GM12872 (cell line): ENCODE data around the gene PPA1.

Experiments
- TF ChIP-seq, protein P1 (sequence below): IDR thresholded peaks from 3 replicates; pipeline ENCODE4 v1.5.1; 2011; ENCODE audit warnings: low read depth, mild to moderate bottlenecking, low read length, moderate library complexity; ENCODE audit not compliant: insufficient read depth

The PPA1 gene

GRCh38 chr10:70250961-70251680, 17.9 kb upstream of the PPA1 start:
- TF ChIP-seq, protein P1, sequence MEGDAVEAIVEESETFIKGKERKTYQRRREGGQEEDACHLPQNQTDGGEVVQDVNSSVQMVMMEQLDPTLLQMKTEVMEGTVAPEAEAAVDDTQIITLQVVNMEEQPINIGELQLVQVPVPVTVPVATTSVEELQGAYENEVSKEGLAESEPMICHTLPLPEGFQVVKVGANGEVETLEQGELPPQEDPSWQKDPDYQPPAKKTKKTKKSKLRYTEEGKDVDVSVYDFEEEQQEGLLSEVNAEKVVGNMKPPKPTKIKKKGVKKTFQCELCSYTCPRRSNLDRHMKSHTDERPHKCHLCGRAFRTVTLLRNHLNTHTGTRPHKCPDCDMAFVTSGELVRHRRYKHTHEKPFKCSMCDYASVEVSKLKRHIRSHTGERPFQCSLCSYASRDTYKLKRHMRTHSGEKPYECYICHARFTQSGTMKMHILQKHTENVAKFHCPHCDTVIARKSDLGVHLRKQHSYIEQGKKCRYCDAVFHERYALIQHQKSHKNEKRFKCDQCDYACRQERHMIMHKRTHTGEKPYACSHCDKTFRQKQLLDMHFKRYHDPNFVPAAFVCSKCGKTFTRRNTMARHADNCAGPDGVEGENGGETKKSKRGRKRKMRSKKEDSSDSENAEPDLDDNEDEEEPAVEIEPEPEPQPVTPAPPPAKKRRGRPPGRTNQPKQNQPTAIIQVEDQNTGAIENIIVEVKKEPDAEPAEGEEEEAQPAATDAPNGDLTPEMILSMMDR, result no peak

GRCh38 chr10:70247360-70247759, 14.1 kb upstream of the PPA1 start:
- TF ChIP-seq, protein P1, result no peak

GRCh38 chr10:70241081-70241480, 7.9 kb upstream of the PPA1 start:
- TF ChIP-seq, protein P1, result no peak

DNA sequence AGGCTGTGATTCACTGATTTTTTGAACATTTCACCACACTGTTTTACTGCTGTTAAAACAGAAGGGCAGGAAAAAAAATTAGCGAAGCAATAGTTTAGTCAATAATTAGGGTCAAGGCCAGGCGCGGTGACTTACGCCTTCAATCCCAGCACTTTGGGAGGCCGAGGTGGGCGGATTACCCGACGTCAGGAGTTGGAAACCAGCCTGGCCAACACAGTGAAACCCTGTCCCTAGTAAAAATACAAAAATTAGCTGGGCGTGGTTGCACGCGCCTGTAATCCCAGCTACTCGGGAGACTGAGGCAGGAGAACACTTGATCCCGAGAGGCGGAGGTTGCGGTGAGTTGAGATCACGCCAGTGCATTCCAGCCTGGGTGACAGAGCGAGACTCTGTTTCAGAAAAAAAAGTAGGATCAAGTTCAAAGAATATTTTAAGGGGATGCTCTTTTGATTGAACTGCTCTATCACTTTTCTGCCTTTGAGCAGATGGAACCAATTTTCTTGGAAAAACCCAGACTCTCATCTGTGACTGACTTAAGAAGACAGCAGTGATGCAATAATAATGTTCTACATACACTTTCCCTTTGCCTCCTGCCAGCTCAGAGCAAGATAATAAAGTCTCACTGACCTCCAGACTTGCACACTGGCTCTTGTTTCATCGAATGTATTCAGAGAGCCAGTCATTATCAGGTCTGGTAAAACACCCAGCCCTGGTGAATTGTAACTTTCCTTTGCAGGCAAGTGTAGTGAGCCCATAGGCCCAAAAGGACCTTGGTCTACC, 1.6 kb upstream of the PPA1 start:
- TF ChIP-seq, protein P1, result no peak

- TF ChIP-seq, protein P1, result no peak
These were observed 691 bp upstream of the PPA1 start for GRCh38 chr10:70233939-70234300.

GRCh38 chr10:70232859-70233108, 445 bp downstream of the PPA1 start:
- TF ChIP-seq, protein P1, result no peak

DNA sequence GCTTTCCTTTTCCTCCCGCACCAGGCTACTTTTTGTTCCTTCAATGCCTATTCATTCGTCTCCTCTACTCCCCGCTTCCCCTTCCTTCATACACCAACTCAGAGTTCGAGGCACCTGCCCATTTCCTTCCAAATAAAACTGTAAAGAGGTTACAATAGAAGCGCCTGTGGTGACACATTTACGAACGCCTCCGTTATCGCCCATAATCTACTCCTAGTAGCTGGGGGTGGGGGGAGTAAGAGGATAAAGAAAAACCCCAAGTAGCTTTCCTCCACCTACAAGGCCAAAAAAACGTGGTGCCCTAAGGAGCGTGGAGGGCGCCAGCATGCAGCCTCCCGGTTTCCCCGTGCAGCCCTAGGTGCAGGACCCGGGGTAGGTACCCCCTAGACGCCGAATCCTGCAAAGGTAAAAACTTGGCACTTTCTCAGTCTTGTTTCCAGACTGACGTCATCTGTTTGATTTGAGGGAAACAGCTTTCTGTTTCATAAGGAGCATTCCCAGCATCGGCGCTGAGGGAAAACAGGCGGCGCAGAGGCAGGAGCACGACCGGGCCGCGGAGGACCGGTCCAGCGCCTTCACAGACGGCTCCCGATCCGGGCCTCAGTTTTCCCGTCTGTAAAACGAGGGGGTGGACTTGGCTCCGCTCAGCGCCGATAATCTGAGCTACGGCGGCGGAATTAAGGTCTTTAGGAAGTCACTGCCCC, 922 bp downstream of the PPA1 start:
- TF ChIP-seq, protein P1, result no peak
